ENCODE data around the gene FBXL15.
A peak's percentile ranks its signal among the peaks of the same experiment; 100 is the strongest.

Gene FBXL15, protein sequence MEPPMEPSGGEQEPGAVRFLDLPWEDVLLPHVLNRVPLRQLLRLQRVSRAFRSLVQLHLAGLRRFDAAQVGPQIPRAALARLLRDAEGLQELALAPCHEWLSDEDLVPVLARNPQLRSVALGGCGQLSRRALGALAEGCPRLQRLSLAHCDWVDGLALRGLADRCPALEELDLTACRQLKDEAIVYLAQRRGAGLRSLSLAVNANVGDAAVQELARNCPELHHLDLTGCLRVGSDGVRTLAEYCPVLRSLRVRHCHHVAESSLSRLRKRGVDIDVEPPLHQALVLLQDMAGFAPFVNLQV

GRCh38 chr10:102420714-102421506, at the start of gene FBXL15:
TSS of gene FBXL15 (plus strand) at chr10:102420836. CDS start at chr10:102421130, 294 bp downstream.
- peak; percentile 98 for DNase-seq (ENCODE audit: low read depth)
- TF ChIP-seq MYC (IDR thresholded peaks at IDR 0.05; ENCODE audit: low read depth, low read length): peak; percentile 78
- no peak for TF ChIP-seq CTCF (IDR thresholded peaks at IDR 0.05; ENCODE audit: low read depth, low read length)
- TF ChIP-seq MAX (IDR thresholded peaks at IDR 0.05; ENCODE audit: low read depth, low read length): peak; percentile 70
- TF ChIP-seq POLR2A (IDR thresholded peaks at IDR 0.05; ENCODE audit: extremely low read depth, insufficient read length): peak; percentile 56
- H3K4me3 ChIP-seq (ENCODE audit: low read depth, low read length): peak within 1 kb of the TSS; percentile 88

DNA sequence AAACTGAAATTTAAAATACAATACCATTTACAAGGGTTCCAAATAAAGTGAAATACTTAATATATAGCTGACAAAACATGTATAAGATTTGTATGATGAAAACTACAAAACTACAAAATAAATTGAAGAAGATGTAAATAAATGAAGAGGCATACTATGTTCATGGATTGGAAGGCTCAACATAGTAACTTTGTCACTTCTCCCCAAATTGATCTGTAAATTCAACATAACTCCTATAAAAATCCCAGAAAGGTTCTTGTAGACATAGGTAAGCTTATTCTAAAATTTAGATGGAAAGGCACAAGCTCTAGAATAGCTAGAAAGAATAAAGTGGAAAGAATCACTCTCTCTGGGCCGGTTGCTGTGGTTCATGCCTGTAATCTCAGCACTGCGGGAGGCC, 49.3 kb upstream of the FBXL15 start:
- no peak for TF ChIP-seq CTCF (IDR thresholded peaks at IDR 0.05; ENCODE audit: low read depth, low read length)
- no peak for TF ChIP-seq MYC (IDR thresholded peaks at IDR 0.05; ENCODE audit: low read depth, low read length)
- TF ChIP-seq MAX (IDR thresholded peaks at IDR 0.05; ENCODE audit: low read depth, low read length): no peak
- TF ChIP-seq POLR2A (IDR thresholded peaks at IDR 0.05; ENCODE audit: extremely low read depth, insufficient read length): no peak
- H3K4me3 ChIP-seq (ENCODE audit: low read depth, low read length): no peak overlapping the region
- no peak for DNase-seq (ENCODE audit: low read depth)

DNA sequence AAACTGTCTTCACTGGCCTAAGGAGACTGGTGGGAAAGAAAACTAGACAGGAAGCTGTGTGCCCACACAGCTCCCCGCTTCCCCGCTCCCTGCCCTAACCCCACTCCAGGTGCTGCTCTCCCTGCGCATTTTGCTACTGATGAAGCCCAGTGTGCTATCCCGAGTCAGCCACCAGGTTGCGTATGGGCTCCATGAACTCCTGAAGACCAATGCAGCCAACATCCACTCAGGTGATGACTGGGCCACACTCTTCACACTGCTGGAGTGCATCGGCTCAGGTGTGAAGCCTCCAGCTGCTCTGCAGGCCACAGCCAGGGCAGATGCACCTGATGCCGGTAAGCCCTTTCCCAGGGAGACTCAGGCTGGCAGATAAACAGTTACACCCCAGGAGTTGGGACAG, 45.4 kb upstream of the FBXL15 start:
- H3K4me3 ChIP-seq (ENCODE audit: low read depth, low read length): no peak overlapping the region
- TF ChIP-seq CTCF (IDR thresholded peaks at IDR 0.05; ENCODE audit: low read depth, low read length): peak; percentile 5
- no peak for TF ChIP-seq MYC (IDR thresholded peaks at IDR 0.05; ENCODE audit: low read depth, low read length)
- DNase-seq (ENCODE audit: low read depth): no peak

- TF ChIP-seq MAX (IDR thresholded peaks at IDR 0.05; ENCODE audit: low read depth, low read length) (no peak), MYC (IDR thresholded peaks at IDR 0.05; ENCODE audit: low read depth, low read length) (no peak), POLR2A (IDR thresholded peaks at IDR 0.05; ENCODE audit: extremely low read depth, insufficient read length) (no peak), CTCF (IDR thresholded peaks at IDR 0.05; ENCODE audit: low read depth, low read length) (no peak)
- DNase-seq (ENCODE audit: low read depth): no peak
- no peak overlapping the region for H3K4me3 ChIP-seq (ENCODE audit: low read depth, low read length)
Observed at GRCh38 chr10:102375867-102376266, 44.8 kb upstream of the FBXL15 start.

DNA sequence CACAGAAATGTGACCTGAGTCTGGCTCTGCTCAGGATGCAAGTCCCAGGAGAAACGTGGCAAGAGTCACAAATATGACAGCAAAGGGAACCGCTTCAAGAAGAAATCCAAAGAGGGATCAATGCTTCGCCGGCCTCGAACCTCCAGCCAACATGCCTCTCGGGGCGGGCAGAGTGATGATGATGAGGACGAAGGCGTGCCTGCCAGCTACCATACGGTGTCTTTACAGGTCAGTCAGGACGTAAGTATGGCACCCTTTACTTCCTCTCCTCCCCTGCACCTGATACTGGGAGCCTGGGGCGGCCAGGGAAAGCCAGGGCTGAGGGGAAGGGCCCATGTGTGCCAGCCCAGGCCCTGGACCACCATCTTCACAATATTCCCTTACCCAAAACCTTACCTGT, 43.7 kb upstream of the FBXL15 start:
- TF ChIP-seq POLR2A (IDR thresholded peaks at IDR 0.05; ENCODE audit: extremely low read depth, insufficient read length) (no peak), MYC (IDR thresholded peaks at IDR 0.05; ENCODE audit: low read depth, low read length) (no peak), CTCF (IDR thresholded peaks at IDR 0.05; ENCODE audit: low read depth, low read length) (no peak), MAX (IDR thresholded peaks at IDR 0.05; ENCODE audit: low read depth, low read length) (no peak)
- H3K4me3 ChIP-seq (ENCODE audit: low read depth, low read length): no peak overlapping the region
- DNase-seq (ENCODE audit: low read depth): no peak

Measured in NB4 (cell line).